ENCODE results near the gene PLA2G4C.

PLA2G4C gene

DNA sequence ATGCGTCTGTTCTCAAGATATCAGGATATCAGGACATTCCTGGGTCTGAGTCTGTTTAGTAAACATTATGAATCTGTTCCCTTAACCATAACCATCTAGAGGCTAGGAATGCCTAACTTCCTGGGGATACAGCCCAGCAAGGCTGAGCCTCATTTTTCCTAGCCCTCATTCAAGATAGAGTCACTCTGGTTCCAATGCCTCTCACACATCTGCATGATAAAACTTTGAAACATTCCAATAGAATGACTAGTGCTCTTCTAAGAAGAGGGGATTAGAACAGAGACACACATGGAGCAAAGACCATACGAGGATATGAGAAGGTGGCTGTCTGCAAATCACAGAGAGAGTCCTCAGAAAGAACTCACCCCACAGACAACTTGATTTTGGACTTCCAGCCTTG, 46.1 kb downstream of the PLA2G4C start:
- TF ChIP-seq POLR2AphosphoS5 (IDR thresholded peaks at IDR 0.05; ENCODE audit: low read depth, low read length), result no peak
- TF ChIP-seq POLR2A (IDR thresholded peaks at IDR 0.05; ENCODE audit: low read depth, low read length), result no peak
- TF ChIP-seq POU2F2 (IDR thresholded peaks at IDR 0.05; ENCODE audit: low read depth, low read length), result no peak
- no peak for DNase-seq (ENCODE audit: insufficient read length, low spot score)
- FAIRE-seq, result no peak

DNA sequence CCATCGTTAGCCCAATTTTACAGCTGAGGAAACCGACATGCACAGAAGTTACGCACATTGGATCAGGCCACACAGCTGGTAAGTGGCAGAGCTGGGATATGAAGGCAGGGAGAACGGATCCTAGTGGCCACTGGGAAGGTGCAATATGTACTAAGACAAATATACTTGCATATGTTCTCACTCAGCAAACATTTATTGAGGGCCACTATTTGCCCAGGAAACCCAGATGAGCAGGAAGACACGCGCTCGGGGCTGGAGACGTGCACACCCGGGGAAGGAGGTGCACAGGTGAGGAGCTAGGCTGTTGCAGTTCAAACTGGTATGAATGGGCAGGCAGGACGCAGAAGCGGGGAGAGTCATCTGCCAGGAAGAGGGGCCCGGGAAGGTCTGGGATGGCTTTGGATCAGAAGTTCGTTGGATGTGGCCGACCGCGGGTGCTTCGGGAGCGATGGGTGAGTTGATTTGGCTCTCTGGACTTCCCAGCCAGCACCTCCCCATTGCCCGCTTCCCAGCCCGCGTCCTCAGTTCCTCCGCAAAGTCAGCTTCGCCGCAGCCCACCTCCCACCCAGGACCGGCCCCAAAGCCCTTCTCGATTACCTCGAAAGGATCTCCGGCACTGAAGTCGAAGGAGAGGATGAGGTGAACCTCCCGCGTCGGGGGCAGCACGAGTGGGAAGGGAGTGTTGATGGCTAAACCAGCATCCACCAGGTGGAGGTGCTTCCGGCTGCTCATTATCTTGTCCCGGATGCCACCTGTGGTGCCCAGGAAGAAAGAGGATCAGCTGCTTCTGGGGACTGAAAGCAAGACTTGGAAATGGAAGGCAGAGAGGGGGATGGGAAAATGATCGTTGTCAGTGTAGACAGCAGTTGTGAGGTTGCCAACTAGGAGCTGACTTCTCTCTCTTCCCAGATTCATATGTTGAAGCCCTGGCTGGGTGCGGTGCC, 48.9 kb downstream of the PLA2G4C start:
- no peak for FAIRE-seq
- no peak for DNase-seq (ENCODE audit: insufficient read length, low spot score)
- no peak for TF ChIP-seq SPI1 (IDR thresholded peaks at IDR 0.05; ENCODE audit: low read depth, low read length)
- no peak for TF ChIP-seq TAF1 (IDR thresholded peaks at IDR 0.05; ENCODE audit: low read depth, low read length)
- no peak for TF ChIP-seq PAX5 (IDR thresholded peaks at IDR 0.05; ENCODE audit: insufficient read depth, low read length, severe bottlenecking)
- TF ChIP-seq POLR2AphosphoS5 (IDR thresholded peaks at IDR 0.05; ENCODE audit: low read depth, low read length), result no peak
- no peak for TF ChIP-seq POLR2A (IDR thresholded peaks at IDR 0.05; ENCODE audit: low read depth, low read length)
- TF ChIP-seq POU2F2 (IDR thresholded peaks at IDR 0.05; ENCODE audit: low read depth, low read length), result no peak

DNA sequence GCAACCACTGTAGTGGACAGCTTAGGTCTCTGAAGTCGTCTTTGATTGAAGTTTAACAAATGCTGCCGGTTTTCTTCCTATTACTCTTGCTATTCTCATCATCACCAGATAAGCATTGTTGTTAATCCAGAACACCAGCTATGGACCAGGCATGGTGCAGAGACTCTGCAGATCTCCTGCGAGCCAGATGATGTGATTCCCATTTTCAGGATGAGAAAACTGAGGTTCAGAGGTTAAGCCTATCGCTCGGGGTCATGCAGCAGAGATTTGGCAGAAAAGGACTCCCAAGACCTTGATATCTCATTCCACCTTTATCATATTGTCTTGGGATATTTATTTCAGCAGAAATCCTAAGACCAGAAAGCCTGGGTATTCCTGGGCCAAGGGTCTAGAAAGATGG, 50.2 kb downstream of the PLA2G4C start:
- no peak for DNase-seq (ENCODE audit: insufficient read length, low spot score)
- no peak for FAIRE-seq
- TF ChIP-seq POLR2AphosphoS5 (IDR thresholded peaks at IDR 0.05; ENCODE audit: low read depth, low read length) (no peak), POU2F2 (IDR thresholded peaks at IDR 0.05; ENCODE audit: low read depth, low read length) (no peak), SPI1 (IDR thresholded peaks at IDR 0.05; ENCODE audit: low read depth, low read length) (no peak), POLR2A (IDR thresholded peaks at IDR 0.05; ENCODE audit: low read depth, low read length) (no peak), PAX5 (IDR thresholded peaks at IDR 0.05; ENCODE audit: insufficient read depth, low read length, severe bottlenecking) (no peak), TAF1 (IDR thresholded peaks at IDR 0.05; ENCODE audit: low read depth, low read length) (no peak)

DNA sequence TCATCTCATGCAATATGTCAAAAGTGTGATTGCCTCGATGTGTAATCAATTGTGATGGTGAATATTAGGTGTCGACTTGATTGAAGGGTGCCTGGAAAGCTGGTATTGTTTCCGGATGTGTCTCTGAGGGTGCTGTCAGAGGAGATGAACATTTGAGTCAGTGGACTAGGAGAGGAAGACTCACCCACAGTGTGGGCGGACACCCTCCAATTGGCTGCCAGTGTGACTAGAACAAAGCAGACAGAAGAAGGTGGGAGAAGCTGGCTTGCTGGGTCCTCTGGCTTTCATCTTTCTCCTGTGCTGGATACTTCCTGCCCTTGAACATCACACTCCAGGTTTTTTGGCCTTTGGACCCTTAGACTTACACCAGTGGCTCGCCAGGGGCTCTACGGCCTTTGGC, 51.3 kb downstream of the PLA2G4C start:
- no peak for FAIRE-seq
- TF ChIP-seq POU2F2 (IDR thresholded peaks at IDR 0.05; ENCODE audit: low read depth, low read length), result no peak
- TF ChIP-seq SPI1 (IDR thresholded peaks at IDR 0.05; ENCODE audit: low read depth, low read length), result no peak
- no peak for TF ChIP-seq TAF1 (IDR thresholded peaks at IDR 0.05; ENCODE audit: low read depth, low read length)
- no peak for TF ChIP-seq PAX5 (IDR thresholded peaks at IDR 0.05; ENCODE audit: insufficient read depth, low read length, severe bottlenecking)
- no peak for TF ChIP-seq POLR2AphosphoS5 (IDR thresholded peaks at IDR 0.05; ENCODE audit: low read depth, low read length)
- TF ChIP-seq POLR2A (IDR thresholded peaks at IDR 0.05; ENCODE audit: low read depth, low read length), result no peak

DNA sequence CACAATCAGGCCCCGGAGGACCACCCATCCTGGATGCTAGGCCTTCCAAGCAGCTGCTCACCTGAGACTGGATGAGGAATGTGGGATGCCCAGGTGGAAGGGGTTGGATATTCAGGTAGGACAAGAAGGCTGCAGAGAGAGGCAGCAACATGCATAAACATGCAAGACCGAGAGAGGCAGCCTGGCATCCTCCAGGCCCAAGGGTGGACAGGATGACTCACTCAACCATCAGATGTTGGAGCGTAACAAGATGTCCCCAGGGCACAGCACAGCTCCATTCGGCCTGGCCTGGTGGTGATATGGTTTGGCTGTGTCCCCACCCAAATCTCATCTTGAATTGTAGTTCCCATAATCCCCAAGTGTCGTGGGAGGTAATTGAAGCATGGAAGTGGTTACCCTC, 56.8 kb downstream of the PLA2G4C start:
- FAIRE-seq, result no peak
- no peak for DNase-seq (ENCODE audit: insufficient read length, low spot score)
- TF ChIP-seq PAX5 (IDR thresholded peaks at IDR 0.05; ENCODE audit: insufficient read depth, low read length, severe bottlenecking), result no peak
- TF ChIP-seq POU2F2 (IDR thresholded peaks at IDR 0.05; ENCODE audit: low read depth, low read length), result no peak
- TF ChIP-seq POLR2AphosphoS5 (IDR thresholded peaks at IDR 0.05; ENCODE audit: low read depth, low read length), result no peak
- TF ChIP-seq SPI1 (IDR thresholded peaks at IDR 0.05; ENCODE audit: low read depth, low read length), result no peak

More for the DNA sequence above, 51.3 kb downstream of the PLA2G4C start:
- no peak for DNase-seq (ENCODE audit: insufficient read length, low spot score)

DNA sequence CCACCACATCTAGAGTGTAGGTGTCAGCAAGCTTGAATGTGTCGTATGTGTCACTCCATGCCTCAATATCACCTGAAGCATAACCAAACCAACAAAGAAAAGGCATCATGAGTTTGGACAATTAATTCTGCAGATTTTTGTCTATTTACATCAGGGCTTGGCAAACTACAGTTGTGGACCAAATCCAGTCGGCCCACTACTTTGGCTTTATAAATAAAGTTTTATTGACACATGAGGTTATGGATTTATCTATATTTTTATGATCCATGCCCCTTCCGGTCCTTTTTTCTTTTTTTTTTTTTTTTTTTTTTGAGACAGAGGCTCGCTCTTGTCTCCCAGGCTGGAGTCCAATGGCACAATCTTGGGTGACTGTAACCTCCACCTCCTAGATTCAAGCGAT, 57.5 kb downstream of the PLA2G4C start:
- TF ChIP-seq PAX5 (IDR thresholded peaks at IDR 0.05; ENCODE audit: insufficient read depth, low read length, severe bottlenecking), result no peak
- FAIRE-seq (no peak), DNase-seq (ENCODE audit: insufficient read length, low spot score) (no peak)

DNA sequence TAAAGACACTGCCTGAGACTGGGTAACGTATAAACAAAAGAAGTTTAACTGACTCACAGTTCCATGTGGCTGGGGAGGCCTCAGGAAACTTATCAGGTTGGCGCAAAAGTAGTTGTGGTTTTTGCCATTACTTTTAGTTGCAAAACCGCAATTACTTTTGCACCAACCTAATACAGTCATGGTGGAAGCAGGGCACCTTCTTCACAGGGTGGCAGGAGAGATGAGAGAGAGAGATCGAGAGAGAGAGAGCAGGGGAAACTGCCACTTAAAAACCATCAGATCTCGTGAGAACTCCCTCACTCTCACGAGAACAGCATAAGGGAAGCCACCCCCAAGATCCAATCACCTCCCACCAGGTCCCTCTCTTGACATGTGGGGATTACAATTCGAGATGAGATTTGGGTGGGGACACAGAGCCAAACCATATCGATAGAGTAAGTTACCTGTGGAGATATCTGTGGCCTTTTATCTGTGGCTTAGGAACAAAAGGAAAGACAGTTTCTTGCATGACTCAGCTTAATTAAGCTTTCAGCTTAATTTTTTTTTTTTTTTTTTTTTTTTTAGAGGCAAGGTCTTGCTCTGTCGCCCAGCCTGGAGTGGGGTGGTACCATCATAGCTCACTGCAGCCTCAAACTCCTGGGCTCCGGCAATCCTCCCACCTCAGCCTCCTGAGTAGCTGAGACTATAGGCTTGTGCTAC, 59.1 kb downstream of the PLA2G4C start:
- TF ChIP-seq PAX5 (IDR thresholded peaks at IDR 0.05; ENCODE audit: insufficient read depth, low read length, severe bottlenecking), result no peak
- no peak for TF ChIP-seq SPI1 (IDR thresholded peaks at IDR 0.05; ENCODE audit: low read depth, low read length)
- TF ChIP-seq POLR2AphosphoS5 (IDR thresholded peaks at IDR 0.05; ENCODE audit: low read depth, low read length), result no peak
- TF ChIP-seq POU2F2 (IDR thresholded peaks at IDR 0.05; ENCODE audit: low read depth, low read length), result no peak
- no peak for TF ChIP-seq TAF1 (IDR thresholded peaks at IDR 0.05; ENCODE audit: low read depth, low read length)
- no peak for TF ChIP-seq POLR2A (IDR thresholded peaks at IDR 0.05; ENCODE audit: low read depth, low read length)

DNA sequence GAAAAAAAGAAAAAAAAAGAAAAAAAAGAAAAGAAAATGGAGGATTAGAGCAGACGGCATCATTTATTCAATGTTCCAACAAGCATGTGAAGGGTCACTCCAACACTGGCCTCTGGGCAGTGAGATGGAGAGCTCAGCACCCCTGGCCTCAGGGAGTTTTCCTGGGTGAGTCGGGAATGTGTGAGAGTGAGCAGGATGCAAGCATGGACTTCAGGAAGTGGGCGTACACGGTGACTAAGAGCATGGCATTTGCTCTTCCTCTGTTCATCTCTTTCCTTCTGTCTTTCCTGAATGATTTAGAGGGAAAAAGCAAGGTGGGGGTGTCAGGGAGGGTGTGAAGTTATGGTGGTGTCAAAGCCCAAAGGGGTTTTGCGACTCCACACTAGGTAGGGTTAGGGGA, 66.1 kb downstream of the PLA2G4C start:
- FAIRE-seq (no peak), DNase-seq (ENCODE audit: insufficient read length, low spot score) (no peak)

More for the DNA sequence above, 59.1 kb downstream of the PLA2G4C start:
- DNase-seq (ENCODE audit: insufficient read length, low spot score) (no peak), FAIRE-seq (no peak)

DNA sequence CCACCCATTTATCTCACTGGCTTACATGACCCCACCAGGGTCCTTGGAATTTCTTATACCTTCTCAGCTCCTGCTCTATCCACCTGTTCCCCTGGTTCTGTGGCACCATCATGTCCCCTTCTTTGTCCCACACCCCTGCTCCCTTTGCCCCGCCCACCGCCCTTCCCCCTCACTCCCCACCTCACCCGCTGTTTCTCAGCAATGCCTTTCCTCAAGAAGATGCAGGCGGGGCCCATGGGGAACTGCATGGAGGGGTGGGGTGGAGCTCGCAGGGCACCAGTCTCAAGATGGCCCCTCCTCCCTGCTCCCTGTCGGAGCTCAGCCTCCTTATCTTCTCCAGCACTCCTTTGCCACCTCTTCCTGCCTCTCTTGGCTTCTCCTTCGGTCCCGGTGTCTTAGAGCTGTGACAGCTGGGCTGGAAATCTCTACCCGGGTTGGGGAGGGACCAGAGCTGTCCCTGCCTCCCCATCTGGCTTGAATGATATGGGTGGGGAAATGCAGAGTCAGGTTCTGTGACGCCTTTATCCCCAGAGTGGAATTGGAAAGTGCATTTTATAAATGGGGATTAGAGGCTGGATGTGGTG, 66.8 kb downstream of the PLA2G4C start, which contains the start of gene CABP5:
TSS of gene CABP5 (minus strand) at position 405 of the 584 bp plus-strand sequence. CDS start at position 248, 157 bp downstream.
- DNase-seq (ENCODE audit: insufficient read length, low spot score) (no peak), FAIRE-seq (no peak)
- TF ChIP-seq POLR2A (IDR thresholded peaks at IDR 0.05; ENCODE audit: low read depth, low read length), result no peak
- no peak for TF ChIP-seq PAX5 (IDR thresholded peaks at IDR 0.05; ENCODE audit: insufficient read depth, low read length, severe bottlenecking)
- TF ChIP-seq SPI1 (IDR thresholded peaks at IDR 0.05; ENCODE audit: low read depth, low read length), result no peak
- TF ChIP-seq POLR2AphosphoS5 (IDR thresholded peaks at IDR 0.05; ENCODE audit: low read depth, low read length), result no peak
- no peak for TF ChIP-seq TAF1 (IDR thresholded peaks at IDR 0.05; ENCODE audit: low read depth, low read length)
- TF ChIP-seq POU2F2 (IDR thresholded peaks at IDR 0.05; ENCODE audit: low read depth, low read length), result no peak

More for the DNA sequence above, 66.1 kb downstream of the PLA2G4C start:
- TF ChIP-seq SPI1 (IDR thresholded peaks at IDR 0.05; ENCODE audit: low read depth, low read length) (no peak), PAX5 (IDR thresholded peaks at IDR 0.05; ENCODE audit: insufficient read depth, low read length, severe bottlenecking) (no peak), POU2F2 (IDR thresholded peaks at IDR 0.05; ENCODE audit: low read depth, low read length) (no peak), TAF1 (IDR thresholded peaks at IDR 0.05; ENCODE audit: low read depth, low read length) (no peak), POLR2A (IDR thresholded peaks at IDR 0.05; ENCODE audit: low read depth, low read length) (no peak)

All from GM12891 (cell line).